GM18517 (cell line): ENCODE results near the gene EIF3M.
"Not testable (repeated sequence)": the region's sequence is repeated elsewhere in the genome, so short reads cannot be mapped to it uniquely, and the experiment has no call there.

Experiments used
- ATAC-seq: cut with Tn5 transposase; IDR thresholded peaks from one replicate; pipeline ENCODE4 v1.9.1; 2021; ENCODE audit warnings: mild to moderate bottlenecking, moderate library complexity; ENCODE audit not compliant: unreplicated experiment

The EIF3M gene

GRCh38 chr11:32594272-32594671, 10.6 kb downstream of the EIF3M start:
- no peak for ATAC-seq

- ATAC-seq, result not testable (repeated sequence)
Observed at GRCh38 chr11:32596114-32596513, 12.5 kb downstream of the EIF3M start.

GRCh38 chr11:32597921-32598320, 14.3 kb downstream of the EIF3M start:
- no peak for ATAC-seq

GRCh38 chr11:32602657-32603415, 19.2 kb downstream of the EIF3M start:
- no peak for ATAC-seq

- ATAC-seq, result no peak
Observed at GRCh38 chr11:32606220-32606619, 22.6 kb downstream of the EIF3M start.

GRCh38 chr11:32608826-32609225, 25.2 kb downstream of the EIF3M start:
- not testable (repeated sequence) for ATAC-seq

- ATAC-seq, result no peak
Observed at GRCh38 chr11:32610797-32611352, 27.2 kb downstream of the EIF3M start.

- no peak for ATAC-seq
Observed at GRCh38 chr11:32613500-32614151, 30.0 kb downstream of the EIF3M start.

GRCh38 chr11:32615422-32615821, 31.8 kb downstream of the EIF3M start:
- ATAC-seq, result no peak

GRCh38 chr11:32616903-32617302, 33.3 kb downstream of the EIF3M start:
- no peak for ATAC-seq

- ATAC-seq, result no peak
Observed at GRCh38 chr11:32630844-32631243, 47.2 kb downstream of the EIF3M start.

GRCh38 chr11:32635819-32636218, 52.2 kb downstream of the EIF3M start:
- no peak for ATAC-seq

GRCh38 chr11:32641361-32641760, 57.7 kb downstream of the EIF3M start:
- no peak for ATAC-seq

- no peak for ATAC-seq
Observed at GRCh38 chr11:32643526-32643925, 59.9 kb downstream of the EIF3M start.
